Measurements from ENCODE around the gene MSI2.

MSI2 gene

DNA sequence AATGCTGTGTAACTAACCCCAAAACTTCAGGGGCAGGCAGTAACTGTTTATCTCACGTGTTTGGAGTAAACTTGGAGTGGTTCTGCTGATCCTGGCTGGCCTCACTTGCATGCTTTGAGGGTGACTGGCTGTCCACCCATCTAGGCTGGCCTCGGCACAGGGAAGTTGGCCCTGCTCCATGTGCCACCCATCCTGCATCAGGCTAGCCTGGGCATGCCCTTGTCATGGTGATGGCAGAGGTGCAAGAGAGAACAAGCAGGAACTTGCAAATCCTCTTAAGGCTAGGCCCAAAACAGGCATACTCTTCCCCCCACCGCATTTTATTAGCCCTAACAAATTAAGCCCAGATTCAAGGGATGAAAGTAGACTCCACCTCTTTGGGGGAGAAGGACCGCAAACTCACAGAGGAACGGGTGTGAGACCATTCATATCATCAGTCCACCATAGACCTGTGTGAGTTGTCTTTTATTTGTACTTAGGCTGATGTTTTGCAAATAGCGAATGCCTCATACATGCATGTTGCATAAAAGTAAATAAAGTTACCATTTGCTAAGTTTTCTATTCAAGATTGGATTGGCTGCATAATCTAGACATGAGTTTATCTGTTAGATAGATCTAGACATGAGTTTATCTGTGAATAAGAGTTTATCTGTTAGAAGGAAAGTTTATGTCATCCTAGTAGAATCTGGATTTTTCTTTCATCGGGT is 267.8 kb downstream of the MSI2 start:
- no peaks in the 10 kb centered on the region for H4K20me1 ChIP-seq (ENCODE audit: insufficient read depth, low read length)
- peaks cover 100% of the 10 kb centered on the region for H3K4me1 ChIP-seq (ENCODE audit: insufficient read depth, low read length, severe bottlenecking)
- H3F3A ChIP-seq (ENCODE audit: insufficient read depth, low read length) = peaks cover 14% of the 10 kb centered on the region
- no peak for TF ChIP-seq EZH2 (IDR thresholded peaks at IDR 0.05; ENCODE audit: borderline replicate concordance, low read length)
- TF ChIP-seq, protein P1, sequence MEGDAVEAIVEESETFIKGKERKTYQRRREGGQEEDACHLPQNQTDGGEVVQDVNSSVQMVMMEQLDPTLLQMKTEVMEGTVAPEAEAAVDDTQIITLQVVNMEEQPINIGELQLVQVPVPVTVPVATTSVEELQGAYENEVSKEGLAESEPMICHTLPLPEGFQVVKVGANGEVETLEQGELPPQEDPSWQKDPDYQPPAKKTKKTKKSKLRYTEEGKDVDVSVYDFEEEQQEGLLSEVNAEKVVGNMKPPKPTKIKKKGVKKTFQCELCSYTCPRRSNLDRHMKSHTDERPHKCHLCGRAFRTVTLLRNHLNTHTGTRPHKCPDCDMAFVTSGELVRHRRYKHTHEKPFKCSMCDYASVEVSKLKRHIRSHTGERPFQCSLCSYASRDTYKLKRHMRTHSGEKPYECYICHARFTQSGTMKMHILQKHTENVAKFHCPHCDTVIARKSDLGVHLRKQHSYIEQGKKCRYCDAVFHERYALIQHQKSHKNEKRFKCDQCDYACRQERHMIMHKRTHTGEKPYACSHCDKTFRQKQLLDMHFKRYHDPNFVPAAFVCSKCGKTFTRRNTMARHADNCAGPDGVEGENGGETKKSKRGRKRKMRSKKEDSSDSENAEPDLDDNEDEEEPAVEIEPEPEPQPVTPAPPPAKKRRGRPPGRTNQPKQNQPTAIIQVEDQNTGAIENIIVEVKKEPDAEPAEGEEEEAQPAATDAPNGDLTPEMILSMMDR (IDR thresholded peaks at IDR 0.05; ENCODE audit: low read length) = no peak
- H3K27ac ChIP-seq (ENCODE audit: low read depth, low read length, poor library complexity, severe bottlenecking) = peak overlapping the region; percentile 100
- H3K4me2 ChIP-seq (ENCODE audit: low read length) = peak overlapping the region; percentile 69
- H3K4me3 ChIP-seq (ENCODE audit: low read depth, low read length, poor library complexity, severe bottlenecking) = peak overlapping the region; percentile 36
- no peaks in the 10 kb centered on the region for H3K27me3 ChIP-seq (ENCODE audit: insufficient read depth, low read length)
- H3K9me3 ChIP-seq (ENCODE audit: low read length) = no peaks in the 10 kb centered on the region
- no peak overlapping the region for H2AFZ ChIP-seq (ENCODE audit: low read length)
- H3K9me2 ChIP-seq (ENCODE audit: low read depth, low read length) = no peaks in the 10 kb centered on the region
- no peaks in the 10 kb centered on the region; the same call in 1 of the 2 replicates for H3K36me3 ChIP-seq (ENCODE audit: insufficient read depth, low read length)
- H3K79me2 ChIP-seq (ENCODE audit: insufficient read depth, low read length) = peaks cover 5% of the 10 kb centered on the region
- peak overlapping the region; percentile 77 for H3K9ac ChIP-seq (ENCODE audit: low read length)

DNA sequence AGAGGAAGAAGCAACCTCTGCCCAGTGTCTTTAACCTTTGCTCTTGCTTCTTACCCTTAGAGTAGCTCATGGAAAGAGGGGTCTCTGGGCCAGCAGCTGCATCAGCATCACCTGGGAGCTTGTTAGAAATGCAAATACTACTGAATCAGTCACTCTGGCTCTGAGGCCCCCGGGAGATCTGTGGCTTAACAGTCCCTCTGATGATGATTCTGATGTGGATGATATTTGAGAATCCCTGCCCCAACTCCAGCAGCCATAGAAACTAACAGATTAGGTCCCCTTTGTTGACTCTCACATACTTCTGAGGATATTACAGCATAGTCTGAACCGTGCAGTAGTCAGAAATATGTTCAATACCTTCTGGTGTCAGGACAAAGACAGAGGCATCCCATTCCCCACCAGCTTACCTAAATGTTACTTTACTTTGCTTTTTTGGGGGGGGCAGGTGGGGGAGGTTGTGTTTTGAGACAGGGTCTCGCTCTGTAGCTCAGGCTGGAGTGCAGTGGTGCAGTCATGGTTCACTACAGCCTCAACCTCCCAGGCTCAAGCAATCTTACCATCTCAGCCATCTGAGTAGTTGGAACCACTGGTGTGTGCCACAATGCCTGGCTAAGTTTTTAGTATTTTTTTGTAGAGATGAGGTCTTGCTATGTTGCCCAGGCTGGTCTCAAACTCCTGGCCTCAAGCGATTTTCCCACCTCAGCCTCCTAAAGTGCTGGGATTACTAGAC is 268.7 kb downstream of the MSI2 start:
- Histone ChIP-seq H4K20me1 (ENCODE audit: insufficient read depth, low read length) (no peaks in the 10 kb centered on the region), H3K9me3 (ENCODE audit: low read length) (no peaks in the 10 kb centered on the region), H3F3A (ENCODE audit: insufficient read depth, low read length) (peaks cover 14% of the 10 kb centered on the region), H3K27ac (ENCODE audit: low read depth, low read length, poor library complexity, severe bottlenecking) (peak overlapping the region; percentile 100), H2AFZ (ENCODE audit: low read length) (no peak overlapping the region), H3K4me1 (ENCODE audit: insufficient read depth, low read length, severe bottlenecking) (peaks cover 100% of the 10 kb centered on the region), H3K27me3 (ENCODE audit: insufficient read depth, low read length) (no peaks in the 10 kb centered on the region), H3K79me2 (ENCODE audit: insufficient read depth, low read length) (peaks cover 5% of the 10 kb centered on the region), H3K4me3 (ENCODE audit: low read depth, low read length, poor library complexity, severe bottlenecking) (peak overlapping the region; percentile 43), H3K4me2 (ENCODE audit: low read length) (peak overlapping the region; percentile 69), H3K36me3 (ENCODE audit: insufficient read depth, low read length) (peaks cover 8% of the 10 kb centered on the region; the same call in 1 of the 2 replicates), H3K9ac (ENCODE audit: low read length) (peak overlapping the region; percentile 77), H3K9me2 (ENCODE audit: low read depth, low read length) (no peaks in the 10 kb centered on the region)
- TF ChIP-seq, protein P1 (IDR thresholded peaks at IDR 0.05; ENCODE audit: low read length) = no peak
- no peak for TF ChIP-seq EZH2 (IDR thresholded peaks at IDR 0.05; ENCODE audit: borderline replicate concordance, low read length)

DNA sequence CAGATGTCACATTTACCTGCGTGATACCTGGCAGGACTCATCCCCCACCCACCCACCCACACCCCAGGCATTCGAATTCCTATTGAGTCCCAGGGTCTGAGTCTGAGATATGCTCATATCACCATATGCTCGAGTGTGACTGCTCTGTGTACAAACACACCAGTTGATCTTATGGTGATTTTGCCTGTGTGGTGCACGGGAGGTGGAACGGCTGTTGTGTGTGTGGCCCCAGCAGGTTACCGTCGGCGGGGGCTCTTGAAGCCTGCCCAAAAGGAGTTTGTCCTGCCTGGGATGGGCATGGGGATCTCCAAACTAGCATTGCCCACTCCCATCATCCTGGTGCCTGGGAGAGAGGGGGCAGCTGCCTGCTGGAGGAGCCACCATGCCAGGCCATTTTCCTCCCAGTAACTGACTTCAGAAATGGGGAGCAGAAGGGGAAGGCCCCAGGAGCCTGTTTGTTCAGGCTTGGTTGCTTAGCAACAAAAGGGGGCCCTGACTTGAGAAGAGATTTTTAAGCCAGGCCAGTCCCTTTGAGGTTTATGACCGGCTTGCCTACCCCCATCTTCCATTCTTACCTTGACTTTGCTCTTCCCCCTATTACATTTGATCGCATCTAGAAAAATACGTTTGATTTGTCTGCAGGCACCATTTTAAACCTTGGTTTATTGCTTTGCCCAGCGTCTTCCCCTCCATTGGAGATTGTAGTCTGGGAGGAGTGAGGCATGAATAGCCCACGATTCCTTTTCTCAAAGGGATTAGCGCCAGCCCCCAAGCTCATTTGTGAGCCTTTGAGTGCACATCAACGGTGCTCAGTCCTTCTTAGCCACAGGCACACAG is 271.1 kb downstream of the MSI2 start:
- peak overlapping the region; percentile 77 for H3K9ac ChIP-seq (ENCODE audit: low read length)
- H3K9me3 ChIP-seq (ENCODE audit: low read length) = no peaks in the 10 kb centered on the region
- H3K27me3 ChIP-seq (ENCODE audit: insufficient read depth, low read length) = no peaks in the 10 kb centered on the region
- H3K9me2 ChIP-seq (ENCODE audit: low read depth, low read length) = no peaks in the 10 kb centered on the region
- H3K4me1 ChIP-seq (ENCODE audit: insufficient read depth, low read length, severe bottlenecking) = peaks cover 100% of the 10 kb centered on the region
- H3K36me3 ChIP-seq (ENCODE audit: insufficient read depth, low read length) = peaks cover 30% of the 10 kb centered on the region; the same call in 1 of the 2 replicates
- no peaks in the 10 kb centered on the region for H4K20me1 ChIP-seq (ENCODE audit: insufficient read depth, low read length)
- peaks cover 5% of the 10 kb centered on the region; the same call in 1 of the 2 replicates for H3K79me2 ChIP-seq (ENCODE audit: insufficient read depth, low read length)
- TF ChIP-seq EZH2 (IDR thresholded peaks at IDR 0.05; ENCODE audit: borderline replicate concordance, low read length) = no peak
- TF ChIP-seq, protein P1 (IDR thresholded peaks at IDR 0.05; ENCODE audit: low read length) = no peak
- H2AFZ ChIP-seq (ENCODE audit: low read length) = no peak overlapping the region
- peak overlapping the region; percentile 100 for H3K27ac ChIP-seq (ENCODE audit: low read depth, low read length, poor library complexity, severe bottlenecking)
- peak overlapping the region; percentile 43 for H3K4me3 ChIP-seq (ENCODE audit: low read depth, low read length, poor library complexity, severe bottlenecking)
- H3F3A ChIP-seq (ENCODE audit: insufficient read depth, low read length) = peaks cover 14% of the 10 kb centered on the region
- peak overlapping the region; percentile 69 for H3K4me2 ChIP-seq (ENCODE audit: low read length)
